ENCODE results near the gene MED13L.

DNA sequence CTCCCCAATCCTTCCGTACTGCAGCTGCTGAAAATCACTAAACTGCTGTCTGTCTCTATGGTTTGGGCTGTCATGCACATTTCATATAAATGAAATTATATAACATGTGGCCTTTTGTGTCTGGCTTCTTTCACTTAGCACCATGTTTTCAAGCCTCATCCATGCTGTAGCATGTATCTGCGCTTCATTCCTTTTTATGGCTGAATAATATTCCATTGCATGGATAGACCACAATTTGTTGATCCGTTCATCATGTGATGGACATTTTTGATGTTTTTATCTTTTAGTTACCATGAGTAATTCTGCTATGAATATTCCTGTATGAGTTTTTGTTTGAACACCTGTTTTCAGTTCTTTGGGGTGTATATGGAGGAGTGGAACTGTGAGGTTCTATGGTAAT lies 32.6 kb upstream of the MED13L start:
- TF ChIP-seq CTCF (IDR thresholded peaks at IDR 0.05) = no peak
- TF ChIP-seq POLR2A (IDR thresholded peaks at IDR 0.05) = no peak
- TF ChIP-seq POLR2AphosphoS5 (IDR thresholded peaks at IDR 0.05) = no peak

All from transverse colon (tissue), 4 donors.